Measurements from ENCODE around the gene CES4A.
"Not testable (repeated sequence)": the region's sequence is repeated elsewhere in the genome, so short reads cannot be mapped to it uniquely, and the experiment has no call there.

CES4A gene

DNA sequence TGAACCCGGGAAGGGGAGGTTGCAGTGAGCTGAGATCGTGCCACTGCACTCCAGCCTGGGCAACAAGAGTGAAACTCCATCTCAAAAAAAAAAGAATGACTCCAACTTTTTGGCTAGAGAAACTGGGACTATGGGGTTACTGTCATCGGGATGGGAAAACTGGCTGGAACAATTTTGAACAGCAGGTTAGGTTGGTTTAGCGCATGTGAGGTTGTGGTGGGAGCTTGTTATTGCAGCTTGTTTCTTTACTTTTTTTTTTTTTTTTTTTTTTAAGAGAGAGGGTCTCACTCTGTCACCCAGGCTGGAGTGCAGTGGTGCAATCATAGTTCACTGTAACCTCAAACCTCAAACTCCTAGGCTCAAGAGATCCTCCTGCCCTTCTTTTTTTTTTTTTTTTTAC lies 53.1 kb downstream of the CES4A start:
- not testable (repeated sequence) for H3K4ac ChIP-seq (ENCODE audit: low read length); H3K4me2 ChIP-seq (ENCODE audit: insufficient read depth, low read length, poor library complexity, severe bottlenecking); H3K9ac ChIP-seq (ENCODE audit: low read depth, low read length, poor library complexity); H2AFZ ChIP-seq (ENCODE audit: low read length); H3K23ac ChIP-seq (ENCODE audit: low read depth, low read length, poor library complexity); H2BK15ac ChIP-seq (ENCODE audit: low read length); H4K91ac ChIP-seq (ENCODE audit: low read depth, low read length, poor library complexity); H3K4me3 ChIP-seq (ENCODE audit: low read length in 2 of 2); H2BK120ac ChIP-seq (ENCODE audit: low read depth, low read length); H2BK12ac ChIP-seq (ENCODE audit: low read length); H2AK5ac ChIP-seq (ENCODE audit: low read depth, low read length); H4K8ac ChIP-seq (ENCODE audit: low read depth, low read length); H3K27ac ChIP-seq (replicated peaks; ENCODE audit: low read length); H3K9me3 ChIP-seq (replicated peaks in 1 of 2; ENCODE audit: control insufficient read depth in 2 of 2, insufficient read depth in 1 of 2, low read depth in 1 of 2, low read length in 2 of 2); H3K27me3 ChIP-seq (ENCODE audit: control insufficient read depth in 3 of 3, insufficient read depth in 3 of 3, low read depth in 1 of 3, low read length in 3 of 3); H3K18ac ChIP-seq (ENCODE audit: low read length); H2BK5ac ChIP-seq (ENCODE audit: low read length); H3K79me1 ChIP-seq (ENCODE audit: low read depth, low read length); H3K14ac ChIP-seq (ENCODE audit: low read length); DNase-seq (ENCODE audit: low spot score); H3K4me1 ChIP-seq (ENCODE audit: control insufficient read depth in 2 of 2, insufficient read depth in 1 of 2, low read depth in 1 of 2, low read length in 2 of 2)
- H3K36me3 ChIP-seq (replicated peaks in 1 of 2; ENCODE audit: control insufficient read depth in 2 of 2, insufficient read depth in 2 of 2, low read length in 2 of 2) = peaks cover 1 to 91% of the 10 kb centered on the region in 2 donors
- WGBS, 2 donors (ENCODE audit: extremely low coverage in 2 of 2, insufficient read length in 2 of 2, insufficient replicate concordance in 1 of 2) = no CpG with 5 or more reads among the region's 4 CpGs

- Histone ChIP-seq H3K4ac (ENCODE audit: low read length) (no peak overlapping the region), H3K4me3 (ENCODE audit: low read length in 2 of 2) (no peak overlapping the region), H3K9ac (ENCODE audit: low read depth, low read length, poor library complexity) (no peak overlapping the region), H3K4me2 (ENCODE audit: insufficient read depth, low read length, poor library complexity, severe bottlenecking) (no peak overlapping the region), H4K8ac (ENCODE audit: low read depth, low read length) (no peak overlapping the region), H2AFZ (ENCODE audit: low read length) (no peak overlapping the region), H3K27ac (replicated peaks; ENCODE audit: low read length) (no peak overlapping the region), H3K4me1 (ENCODE audit: control insufficient read depth in 2 of 2, insufficient read depth in 1 of 2, low read depth in 1 of 2, low read length in 2 of 2) (no peaks in the 10 kb centered on the region), H3K14ac (ENCODE audit: low read length) (no peak overlapping the region), H4K91ac (ENCODE audit: low read depth, low read length, poor library complexity) (no peak overlapping the region), H3K23ac (ENCODE audit: low read depth, low read length, poor library complexity) (no peak overlapping the region), H3K27me3 (ENCODE audit: control insufficient read depth in 3 of 3, insufficient read depth in 3 of 3, low read depth in 1 of 3, low read length in 3 of 3) (no peaks in the 10 kb centered on the region), H2BK12ac (ENCODE audit: low read length) (no peak overlapping the region), H2BK15ac (ENCODE audit: low read length) (no peak overlapping the region), H3K18ac (ENCODE audit: low read length) (no peak overlapping the region), H2BK120ac (ENCODE audit: low read depth, low read length) (no peak overlapping the region), H2AK5ac (ENCODE audit: low read depth, low read length) (no peak overlapping the region), H3K9me3 (replicated peaks in 1 of 2; ENCODE audit: control insufficient read depth in 2 of 2, insufficient read depth in 1 of 2, low read depth in 1 of 2, low read length in 2 of 2) (no peaks in the 10 kb centered on the region), H2BK5ac (ENCODE audit: low read length) (no peak overlapping the region), H3K36me3 (replicated peaks in 1 of 2; ENCODE audit: control insufficient read depth in 2 of 2, insufficient read depth in 2 of 2, low read length in 2 of 2) (peaks cover 1 to 80% of the 10 kb centered on the region in 2 donors), H3K79me1 (ENCODE audit: low read depth, low read length) (peaks cover 4% of the 10 kb centered on the region)
- DNase-seq (ENCODE audit: low spot score) = no peak
- no CpG with 5 or more reads among the region's 1 CpG for WGBS, 2 donors (ENCODE audit: extremely low coverage in 2 of 2, insufficient read length in 2 of 2, insufficient replicate concordance in 1 of 2)
Measured at GRCh38 chr16:67043420-67043819, 55.0 kb downstream of the CES4A start.

DNA sequence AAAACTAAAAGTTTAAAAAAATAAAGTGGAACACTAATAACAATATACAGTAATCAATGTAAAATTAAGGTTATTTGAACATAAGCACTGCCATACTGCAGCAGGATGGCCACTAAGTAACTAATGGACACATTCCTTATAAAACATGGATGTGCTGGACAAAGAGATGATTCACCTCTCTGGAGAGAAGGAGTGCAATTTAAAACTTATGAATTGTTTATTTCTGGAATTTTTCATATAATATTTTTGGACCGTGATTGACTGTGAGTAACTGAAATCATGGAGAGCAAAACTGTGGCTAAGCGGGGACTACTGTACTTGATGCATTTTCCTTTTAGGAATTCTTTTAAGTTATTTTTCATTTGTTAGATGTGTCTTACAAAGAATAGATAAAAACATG lies 62.4 kb downstream of the CES4A start:
- H4K8ac ChIP-seq (ENCODE audit: low read depth, low read length) = no peak overlapping the region
- H3K79me1 ChIP-seq (ENCODE audit: low read depth, low read length) = peaks cover 4% of the 10 kb centered on the region
- H2BK15ac ChIP-seq (ENCODE audit: low read length) = no peak overlapping the region
- DNase-seq (ENCODE audit: low spot score) = no peak
- no peaks in the 10 kb centered on the region for H3K27me3 ChIP-seq (ENCODE audit: control insufficient read depth in 3 of 3, insufficient read depth in 3 of 3, low read depth in 1 of 3, low read length in 3 of 3)
- no peak overlapping the region for H2BK5ac ChIP-seq (ENCODE audit: low read length)
- no peak overlapping the region for H4K91ac ChIP-seq (ENCODE audit: low read depth, low read length, poor library complexity)
- H3K14ac ChIP-seq (ENCODE audit: low read length) = no peak overlapping the region
- no peak overlapping the region for H3K9ac ChIP-seq (ENCODE audit: low read depth, low read length, poor library complexity)
- no peak overlapping the region for H3K18ac ChIP-seq (ENCODE audit: low read length)
- H3K4me3 ChIP-seq (ENCODE audit: low read length in 2 of 2) = no peak overlapping the region
- WGBS, 2 donors (ENCODE audit: extremely low coverage in 2 of 2, insufficient read length in 2 of 2, insufficient replicate concordance in 1 of 2) = no CpG with 5 or more reads among the region's 2 CpGs
- no peak overlapping the region for H3K4ac ChIP-seq (ENCODE audit: low read length)
- peaks cover 0 to 67% of the 10 kb centered on the region in 2 donors for H3K36me3 ChIP-seq (replicated peaks in 1 of 2; ENCODE audit: control insufficient read depth in 2 of 2, insufficient read depth in 2 of 2, low read length in 2 of 2)
- no peak overlapping the region for H3K23ac ChIP-seq (ENCODE audit: low read depth, low read length, poor library complexity)
- no peak overlapping the region for H2BK120ac ChIP-seq (ENCODE audit: low read depth, low read length)
- H2BK12ac ChIP-seq (ENCODE audit: low read length) = no peak overlapping the region
- H3K9me3 ChIP-seq (replicated peaks in 1 of 2; ENCODE audit: control insufficient read depth in 2 of 2, insufficient read depth in 1 of 2, low read depth in 1 of 2, low read length in 2 of 2) = peaks cover 0 to 4% of the 10 kb centered on the region in 2 donors
- H3K4me2 ChIP-seq (ENCODE audit: insufficient read depth, low read length, poor library complexity, severe bottlenecking) = no peak overlapping the region
- H3K27ac ChIP-seq (replicated peaks; ENCODE audit: low read length) = no peak overlapping the region
- H2AFZ ChIP-seq (ENCODE audit: low read length) = no peak overlapping the region
- no peaks in the 10 kb centered on the region for H3K4me1 ChIP-seq (ENCODE audit: control insufficient read depth in 2 of 2, insufficient read depth in 1 of 2, low read depth in 1 of 2, low read length in 2 of 2)
- H2AK5ac ChIP-seq (ENCODE audit: low read depth, low read length) = no peak overlapping the region

DNA sequence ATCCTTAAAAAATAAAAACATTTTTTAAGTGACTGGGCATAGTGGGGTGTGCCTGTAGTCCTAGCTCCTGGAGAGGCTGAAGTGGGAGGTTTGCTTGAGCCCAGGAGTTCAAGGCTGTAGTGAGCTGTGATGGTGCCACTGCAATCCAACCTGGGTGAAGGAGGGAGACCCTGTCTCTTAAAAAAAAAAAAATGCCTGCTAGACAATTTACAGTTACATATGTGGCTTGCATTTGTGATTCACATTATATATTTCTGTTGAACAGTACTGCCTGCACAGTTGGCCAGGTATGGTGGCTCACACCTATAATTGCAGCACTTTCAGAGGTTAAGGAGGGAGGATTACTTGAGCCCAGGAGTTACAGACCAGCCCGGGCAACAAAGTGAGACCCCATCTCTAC lies 64.0 kb downstream of the CES4A start:
- DNase-seq (ENCODE audit: low spot score) = no peak
- no peak overlapping the region for H2BK15ac ChIP-seq (ENCODE audit: low read length)
- H3K36me3 ChIP-seq (replicated peaks in 1 of 2; ENCODE audit: control insufficient read depth in 2 of 2, insufficient read depth in 2 of 2, low read length in 2 of 2) = peaks cover 0 to 65% of the 10 kb centered on the region in 2 donors
- no peaks in the 10 kb centered on the region for H3K27me3 ChIP-seq (ENCODE audit: control insufficient read depth in 3 of 3, insufficient read depth in 3 of 3, low read depth in 1 of 3, low read length in 3 of 3)
- H3K4me3 ChIP-seq (ENCODE audit: low read length in 2 of 2) = no peak overlapping the region
- no peak overlapping the region for H2AK5ac ChIP-seq (ENCODE audit: low read depth, low read length)
- no peak overlapping the region for H3K4me2 ChIP-seq (ENCODE audit: insufficient read depth, low read length, poor library complexity, severe bottlenecking)
- H3K4ac ChIP-seq (ENCODE audit: low read length) = no peak overlapping the region
- H4K8ac ChIP-seq (ENCODE audit: low read depth, low read length) = no peak overlapping the region
- H3K9me3 ChIP-seq (replicated peaks in 1 of 2; ENCODE audit: control insufficient read depth in 2 of 2, insufficient read depth in 1 of 2, low read depth in 1 of 2, low read length in 2 of 2) = peaks cover 0 to 4% of the 10 kb centered on the region in 2 donors
- H2BK12ac ChIP-seq (ENCODE audit: low read length) = no peak overlapping the region
- no peak overlapping the region for H3K9ac ChIP-seq (ENCODE audit: low read depth, low read length, poor library complexity)
- no peak overlapping the region for H4K91ac ChIP-seq (ENCODE audit: low read depth, low read length, poor library complexity)
- no peak overlapping the region for H2AFZ ChIP-seq (ENCODE audit: low read length)
- H3K27ac ChIP-seq (replicated peaks; ENCODE audit: low read length) = no peak overlapping the region
- H3K23ac ChIP-seq (ENCODE audit: low read depth, low read length, poor library complexity) = no peak overlapping the region
- no peak overlapping the region for H2BK120ac ChIP-seq (ENCODE audit: low read depth, low read length)
- no CpG with 5 or more reads among the region's 1 CpG for WGBS, 2 donors (ENCODE audit: extremely low coverage in 2 of 2, insufficient read length in 2 of 2, insufficient replicate concordance in 1 of 2)
- H3K14ac ChIP-seq (ENCODE audit: low read length) = no peak overlapping the region
- no peaks in the 10 kb centered on the region for H3K4me1 ChIP-seq (ENCODE audit: control insufficient read depth in 2 of 2, insufficient read depth in 1 of 2, low read depth in 1 of 2, low read length in 2 of 2)
- H3K79me1 ChIP-seq (ENCODE audit: low read depth, low read length) = peaks cover 4% of the 10 kb centered on the region
- H3K18ac ChIP-seq (ENCODE audit: low read length) = no peak overlapping the region
- no peak overlapping the region for H2BK5ac ChIP-seq (ENCODE audit: low read length)
